BLaER1 treated with 17β-estradiol and CSF1 and Interleukin-3, amounts not matched to agents 10 nM and 100 nM (cell line): ENCODE data around the gene LPP.
A peak's percentile ranks its signal among the peaks of the same experiment; 100 is the strongest.

Source experiments
- H3K27ac ChIP-seq, 11 experiments: shearing (Covaris generic); formaldehyde crosslinking; 2 replicates each; pipeline ENCODE4 v1.8.1; 2022
- H3K27me3 ChIP-seq, 11 experiments: shearing (Covaris generic); formaldehyde crosslinking; 2 replicates each; pipeline ENCODE4 v1.8.1; 2022
- H3K36me3 ChIP-seq, 11 experiments: shearing (Covaris generic); formaldehyde crosslinking; 2 replicates each; pipeline ENCODE4 v1.8.1; 2022
- H3K4me1 ChIP-seq, 10 experiments: shearing (Covaris generic); formaldehyde crosslinking; 2 replicates each; pipeline ENCODE4 v1.8.1; 2022
- H3K4me2 ChIP-seq, 11 experiments: shearing (Covaris generic); formaldehyde crosslinking; 2 replicates each; pipeline ENCODE4 v1.8.1; 2022
- H3K4me3 ChIP-seq, 10 experiments: shearing (Covaris generic); formaldehyde crosslinking; 2 replicates each; pipeline ENCODE4 v1.8.1; 2022
- H3K9ac ChIP-seq, 11 experiments: shearing (Covaris generic); formaldehyde crosslinking; 2 replicates each; pipeline ENCODE4 v1.8.1; 2022
- H3K9me3 ChIP-seq, 11 experiments: shearing (Covaris generic); formaldehyde crosslinking; replicated peaks in 1 of 11; 2 replicates each; pipeline ENCODE4 v1.8.1; 2022
- H4K20me1 ChIP-seq, 11 experiments: shearing (Covaris generic); formaldehyde crosslinking; 2 replicates each; pipeline ENCODE4 v1.8.1; 2022
- Cebpa-rat ChIP-seq, 11 experiments: shearing (Covaris generic); IDR thresholded peaks; 2 replicates each; pipeline ENCODE4 v1.8.1; 2022

LPP gene

DNA sequence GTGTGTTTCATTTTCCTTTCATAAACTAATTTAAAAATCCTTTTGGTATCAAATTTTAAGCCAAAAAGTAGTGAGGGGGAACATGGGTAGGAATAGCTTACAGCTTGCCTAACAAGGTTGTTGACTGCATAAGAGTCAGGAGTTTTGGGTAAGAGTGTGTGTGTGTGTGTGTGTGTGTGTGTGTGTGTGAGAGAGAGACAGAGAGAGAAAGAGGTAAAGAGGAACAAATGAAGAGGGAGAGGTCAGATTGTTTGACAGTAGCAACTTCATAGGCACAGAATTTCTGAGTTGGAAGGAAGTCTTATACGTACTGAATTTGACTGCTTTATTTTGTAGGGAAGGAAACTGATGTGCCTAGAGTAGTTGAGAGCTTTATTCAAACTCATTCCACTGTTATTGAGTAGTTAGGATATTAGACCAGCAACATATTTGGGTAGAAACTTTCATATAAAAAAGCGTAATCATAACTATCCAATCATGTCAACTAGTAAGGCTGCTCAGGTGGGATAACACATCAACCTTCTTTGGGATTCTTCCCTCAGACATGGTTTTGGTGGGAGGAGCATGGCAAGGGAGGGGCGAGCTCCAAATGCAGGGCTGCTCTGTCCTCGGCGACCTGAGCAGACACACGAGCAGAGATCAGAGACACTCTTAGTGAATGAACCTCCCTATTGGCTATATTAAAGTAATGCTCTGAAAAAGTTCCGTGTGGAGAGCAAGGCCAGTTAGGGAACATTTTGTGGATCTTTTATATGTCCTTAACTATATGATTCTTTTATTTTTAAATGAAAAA lies 86.4 kb downstream of the LPP start:
- Histone ChIP-seq H3K4me2 (no peak overlapping the region), H4K20me1 (peaks cover 0 to 13% (median 0%) of the 10 kb centered on the region in 11 experiments; a peak in 4 of 22 replicates), H3K9ac (no peak overlapping the region), H3K27me3 (no peaks in the 10 kb centered on the region), H3K4me1 (peaks cover 12 to 48% (median 22%) of the 10 kb centered on the region in 10 experiments; a peak in 19 of 20 replicates), H3K27ac (no peak overlapping the region), H3K4me3 (no peak overlapping the region), H3K9me3 (peaks cover 0 to 4% (median 0%) of the 10 kb centered on the region in 11 experiments; a peak in 1 of 22 replicates), H3K36me3 (peaks cover 7 to 30% (median 13%) of the 10 kb centered on the region in 11 experiments; a peak in 18 of 22 replicates)
- no peak for TF ChIP-seq Cebpa-rat (IDR thresholded peaks at IDR 0.05)

DNA sequence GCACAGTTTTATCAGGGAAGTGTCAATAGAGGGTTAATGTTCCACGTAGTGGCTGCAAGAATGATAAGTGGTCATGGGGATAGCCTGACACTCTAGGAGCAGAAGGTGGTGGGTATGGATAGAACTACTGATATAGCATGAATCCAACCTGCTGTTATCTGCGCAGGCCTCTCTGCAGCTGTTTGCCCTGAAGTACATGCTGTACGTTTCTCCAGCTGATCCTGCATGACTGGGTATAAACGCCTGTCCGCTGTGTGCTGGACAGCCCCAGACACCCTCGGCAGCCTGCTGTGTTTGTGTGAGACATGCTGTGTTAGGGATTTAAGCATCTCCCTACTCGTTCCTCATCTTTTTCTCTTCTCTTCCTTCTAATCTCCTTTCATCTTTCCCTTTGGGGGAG lies 87.1 kb downstream of the LPP start:
- H3K9ac ChIP-seq = no peak overlapping the region
- peaks cover 0 to 4% (median 0%) of the 10 kb centered on the region in 11 experiments; a peak in 1 of 22 replicates for H3K9me3 ChIP-seq
- H3K27me3 ChIP-seq = no peaks in the 10 kb centered on the region
- H3K4me3 ChIP-seq = no peak overlapping the region
- no peak overlapping the region for H3K27ac ChIP-seq
- peaks cover 12 to 48% (median 22%) of the 10 kb centered on the region in 10 experiments; a peak in 19 of 20 replicates for H3K4me1 ChIP-seq
- no peak overlapping the region for H3K4me2 ChIP-seq
- H3K36me3 ChIP-seq = peaks cover 7 to 25% (median 13%) of the 10 kb centered on the region in 11 experiments; a peak in 18 of 22 replicates
- H4K20me1 ChIP-seq = peaks cover 0 to 13% (median 0%) of the 10 kb centered on the region in 11 experiments; a peak in 4 of 22 replicates
- TF ChIP-seq Cebpa-rat (IDR thresholded peaks at IDR 0.05) = no peak

DNA sequence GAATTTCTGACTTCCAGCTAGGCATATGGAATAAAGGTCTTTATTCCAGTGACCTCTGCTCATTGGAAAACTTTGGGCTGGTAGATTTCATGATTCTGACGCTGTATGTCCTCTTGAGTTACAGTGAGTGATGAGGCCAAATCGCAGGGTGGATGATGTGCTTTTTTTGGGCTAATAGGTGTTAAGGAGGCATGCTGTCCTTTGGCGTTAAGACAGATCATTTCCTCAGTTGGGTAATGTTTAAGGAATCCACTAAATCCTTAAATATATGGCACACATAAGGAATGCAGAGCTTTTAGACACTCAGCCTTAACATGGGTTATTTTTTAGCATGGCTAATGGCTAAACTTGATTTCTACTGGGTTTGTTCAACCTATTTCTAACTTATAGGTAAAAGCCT lies 87.9 kb downstream of the LPP start:
- TF ChIP-seq Cebpa-rat (IDR thresholded peaks at IDR 0.05) = no peak
- H3K9ac ChIP-seq = no peak overlapping the region
- H3K27me3 ChIP-seq = no peaks in the 10 kb centered on the region
- peaks cover 0 to 4% (median 0%) of the 10 kb centered on the region in 11 experiments; a peak in 1 of 22 replicates for H3K9me3 ChIP-seq
- no peak overlapping the region for H3K4me3 ChIP-seq
- H3K4me1 ChIP-seq = peaks cover 4 to 40% (median 16%) of the 10 kb centered on the region in 10 experiments; a peak in 19 of 20 replicates
- no peak overlapping the region for H3K27ac ChIP-seq
- peak overlapping the region in 3 of 11 experiments; percentile 17 to 37 (median 32); a peak in 4 of 22 replicates for H3K4me2 ChIP-seq
- peaks cover 0 to 13% (median 0%) of the 10 kb centered on the region in 11 experiments; a peak in 4 of 22 replicates for H4K20me1 ChIP-seq
- peaks cover 7 to 30% (median 13%) of the 10 kb centered on the region in 11 experiments; a peak in 18 of 22 replicates for H3K36me3 ChIP-seq

DNA sequence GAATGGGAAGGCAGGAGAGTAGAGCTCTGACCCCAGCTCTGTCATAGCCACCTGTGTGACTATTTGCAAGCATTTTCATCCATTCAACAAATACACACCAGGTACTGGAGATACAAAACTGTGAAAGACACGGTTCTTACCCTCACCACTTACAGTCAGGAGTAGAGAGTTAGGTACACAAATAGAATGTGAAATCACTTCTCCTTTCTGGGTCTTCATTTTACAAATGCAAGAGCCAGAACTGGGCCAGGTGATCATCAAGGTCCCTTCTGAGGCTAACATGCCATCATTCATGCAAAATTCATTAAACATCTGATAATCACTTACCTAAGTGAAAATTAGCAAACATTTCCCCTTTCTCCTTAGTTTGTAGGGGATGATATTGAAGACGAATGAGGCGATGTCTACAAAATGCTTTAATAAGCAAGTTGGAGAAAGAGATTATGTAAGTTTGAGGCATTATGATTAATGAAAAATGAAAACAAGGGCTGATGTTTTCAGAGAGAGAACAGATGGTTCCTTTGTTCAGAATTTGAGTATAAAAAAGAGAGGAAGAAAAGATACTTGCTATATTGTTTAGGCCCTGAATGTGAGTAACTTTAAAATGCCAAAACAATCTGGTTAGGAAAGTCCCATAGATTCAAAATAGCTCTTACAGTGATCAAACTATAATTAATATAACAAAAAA lies 88.6 kb downstream of the LPP start:
- Histone ChIP-seq H3K4me3 (no peak overlapping the region), H3K4me1 (peaks cover 0 to 40% (median 11%) of the 10 kb centered on the region in 10 experiments; a peak in 12 of 20 replicates), H3K36me3 (peaks cover 7 to 35% (median 13%) of the 10 kb centered on the region in 11 experiments; a peak in 18 of 22 replicates)

DNA sequence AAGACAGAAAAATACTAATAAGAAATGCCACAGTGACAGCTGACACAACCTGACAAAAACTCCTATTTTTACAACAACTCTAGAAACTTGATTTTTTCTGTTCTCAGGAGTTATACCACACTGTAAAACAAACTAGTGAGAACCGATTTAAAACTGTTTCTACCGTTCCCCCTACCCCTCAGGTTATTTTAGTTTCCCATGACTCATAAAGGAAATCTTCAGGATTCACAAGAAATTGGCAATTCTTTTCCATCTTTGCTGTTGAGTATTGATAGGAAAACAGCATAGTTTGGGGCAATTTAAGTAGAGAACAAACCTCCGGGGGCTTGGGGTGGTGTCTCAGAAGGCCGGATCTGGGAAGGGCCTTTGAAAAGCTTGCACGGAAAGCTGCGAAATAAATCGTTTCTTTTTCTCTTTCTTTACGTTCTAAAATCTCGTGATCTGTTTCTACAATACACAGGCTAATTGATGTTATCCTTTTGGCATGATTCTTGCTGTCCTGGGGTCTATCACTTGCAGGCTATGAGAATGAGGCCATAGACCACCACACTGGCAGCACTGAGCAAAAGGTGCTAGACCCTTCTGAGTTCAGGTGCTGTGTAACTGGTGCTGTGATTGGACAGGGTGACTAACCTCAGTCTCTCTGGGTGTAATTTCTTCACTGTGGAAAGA lies 89.3 kb downstream of the LPP start:
- H3K36me3 ChIP-seq = peaks cover 7 to 35% (median 13%) of the 10 kb centered on the region in 11 experiments; a peak in 18 of 22 replicates
- no peak overlapping the region for H3K27ac ChIP-seq
- peak overlapping the region in 4 of 11 experiments; percentile 2 to 17 (median 12); a peak in 2 of 22 replicates for H3K4me2 ChIP-seq
- H4K20me1 ChIP-seq = peaks cover 0 to 13% (median 0%) of the 10 kb centered on the region in 11 experiments; a peak in 4 of 22 replicates
- peaks cover 0 to 40% (median 11%) of the 10 kb centered on the region in 10 experiments; a peak in 11 of 20 replicates for H3K4me1 ChIP-seq
- no peak overlapping the region for H3K9ac ChIP-seq
- no peak for TF ChIP-seq Cebpa-rat (IDR thresholded peaks at IDR 0.05)
- no peak overlapping the region for H3K4me3 ChIP-seq
- H3K9me3 ChIP-seq = peaks cover 0 to 4% (median 0%) of the 10 kb centered on the region in 11 experiments; a peak in 1 of 22 replicates
- no peaks in the 10 kb centered on the region for H3K27me3 ChIP-seq

More for the DNA sequence above, 88.6 kb downstream of the LPP start:
- no peak for TF ChIP-seq Cebpa-rat (IDR thresholded peaks at IDR 0.05)
- Histone ChIP-seq H3K4me2 (peak overlapping the region in 4 of 11 experiments; percentile 13 to 37 (median 24); a peak in 5 of 22 replicates), H3K27me3 (no peaks in the 10 kb centered on the region), H3K9me3 (peaks cover 0 to 4% (median 0%) of the 10 kb centered on the region in 11 experiments; a peak in 1 of 22 replicates), H3K9ac (no peak overlapping the region), H3K27ac (no peak overlapping the region), H4K20me1 (peaks cover 0 to 13% (median 0%) of the 10 kb centered on the region in 11 experiments; a peak in 4 of 22 replicates)

DNA sequence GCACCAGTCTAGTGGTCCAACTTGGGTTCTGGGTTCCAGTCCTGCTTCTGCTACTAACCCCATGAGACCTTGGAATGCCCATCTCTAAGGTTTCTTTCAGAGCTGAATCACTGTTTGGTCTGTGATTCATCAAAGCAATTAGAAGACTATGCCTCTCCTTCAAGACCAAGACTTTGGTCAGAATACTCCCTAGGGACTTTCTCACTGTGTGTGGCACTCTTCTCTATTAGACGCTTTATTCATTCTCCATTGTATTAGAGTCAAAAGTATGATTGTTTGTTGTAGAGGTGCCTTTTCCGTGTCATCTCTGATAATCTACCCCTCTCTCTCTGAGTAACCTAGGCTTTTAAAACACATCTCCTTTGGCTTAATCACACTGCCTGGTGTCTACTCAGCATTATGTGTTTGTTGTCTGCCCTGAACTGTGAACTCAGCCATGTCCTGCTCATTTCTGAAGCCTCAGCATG lies 90.5 kb downstream of the LPP start:
- H3K9me3 ChIP-seq = no peaks in the 10 kb centered on the region
- H3K9ac ChIP-seq = no peak overlapping the region
- H3K36me3 ChIP-seq = peaks cover 0 to 31% (median 5%) of the 10 kb centered on the region in 11 experiments; a peak in 11 of 22 replicates
- peaks cover 0 to 13% (median 0%) of the 10 kb centered on the region in 11 experiments; a peak in 5 of 22 replicates for H4K20me1 ChIP-seq
- H3K27me3 ChIP-seq = no peaks in the 10 kb centered on the region
- H3K4me1 ChIP-seq = peaks cover 0 to 34% (median 11%) of the 10 kb centered on the region in 10 experiments; a peak in 11 of 20 replicates
- no peak overlapping the region for H3K27ac ChIP-seq
- H3K4me2 ChIP-seq = peak overlapping the region in 4 of 11 experiments; percentile 1 to 25 (median 2); a peak in 5 of 22 replicates
- no peak for TF ChIP-seq Cebpa-rat (IDR thresholded peaks at IDR 0.05)
- H3K4me3 ChIP-seq = no peak overlapping the region

DNA sequence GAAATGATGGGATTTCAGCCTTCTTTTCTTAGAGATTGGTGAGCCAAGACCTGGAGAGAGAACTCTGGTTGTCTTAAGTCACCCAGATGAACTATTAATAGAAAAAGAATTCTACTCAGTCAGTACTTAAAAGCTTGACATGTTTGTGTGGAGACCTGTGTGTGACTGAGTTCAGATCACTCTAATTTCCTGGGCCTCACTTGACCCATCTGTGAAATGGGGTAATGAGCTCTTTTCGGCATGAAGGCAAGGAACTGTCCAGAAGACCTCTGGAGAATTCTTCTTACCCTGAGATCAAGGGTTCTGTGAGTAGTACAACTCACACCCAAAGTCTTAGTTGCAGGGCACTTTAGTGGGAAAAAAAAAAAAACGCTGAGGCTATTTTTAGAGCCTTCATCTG lies 92.9 kb downstream of the LPP start:
- Histone ChIP-seq H3K4me3 (no peak overlapping the region), H3K36me3 (peaks cover 0 to 14% (median 0%) of the 10 kb centered on the region in 11 experiments; a peak in 6 of 22 replicates), H3K9ac (no peak overlapping the region), H3K4me2 (no peak overlapping the region), H3K27ac (no peak overlapping the region), H3K4me1 (peaks cover 0 to 29% (median 11%) of the 10 kb centered on the region in 10 experiments; a peak in 11 of 20 replicates), H4K20me1 (peaks cover 0 to 13% (median 0%) of the 10 kb centered on the region in 11 experiments; a peak in 5 of 22 replicates), H3K27me3 (no peaks in the 10 kb centered on the region), H3K9me3 (0 out of 22 replicates have a peak, but pooled peaks cover 0 to 4% (median 0%) of the 10 kb centered on the region in 11 experiments)
- no peak for TF ChIP-seq Cebpa-rat (IDR thresholded peaks at IDR 0.05)
